ENCODE measurements around the gene RHOH. TPM values are rescaled to one million over a fixed set of nuclear protein-coding genes. Genes with fewer than 3 reads are reported as not detected.

RHOH gene
- total and polyA plus RNA-seq, 9 of the 15 experiments (the other 6 are each of a cell fraction or from before 2014, with no cell fraction given) = 14.3 to 37.7 (median 23.2) TPM

DNA sequence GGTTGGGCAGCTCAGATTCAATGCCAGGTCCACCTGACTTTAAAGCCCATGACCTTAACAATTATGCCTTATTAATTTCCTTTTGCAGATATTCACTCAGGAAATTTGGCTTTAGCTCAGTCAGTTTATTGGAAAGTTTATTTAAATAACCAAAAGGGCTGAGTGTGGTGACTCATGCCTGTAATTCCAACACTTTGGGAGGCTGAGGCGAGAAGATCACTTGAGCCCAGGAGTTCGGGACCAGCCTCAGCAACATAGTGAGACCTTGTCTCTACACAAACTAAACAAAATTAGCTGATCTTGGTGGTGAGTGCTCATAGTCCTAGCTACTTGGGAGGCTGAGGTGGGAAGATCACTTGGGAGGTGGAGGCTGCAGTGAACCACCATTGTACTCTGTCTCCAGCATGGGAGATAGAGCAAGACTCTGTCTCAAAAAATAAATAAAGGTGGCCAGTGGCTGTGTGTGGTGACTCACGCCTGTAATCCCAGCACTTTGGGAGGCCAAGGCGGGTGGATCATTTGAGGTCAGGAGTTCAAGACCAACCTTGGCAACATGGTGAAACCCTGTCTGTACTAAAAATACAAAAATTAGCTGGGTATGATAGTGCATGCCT, 43.3 kb downstream of the RHOH start (continued):
- TF ChIP-seq, protein P1, sequence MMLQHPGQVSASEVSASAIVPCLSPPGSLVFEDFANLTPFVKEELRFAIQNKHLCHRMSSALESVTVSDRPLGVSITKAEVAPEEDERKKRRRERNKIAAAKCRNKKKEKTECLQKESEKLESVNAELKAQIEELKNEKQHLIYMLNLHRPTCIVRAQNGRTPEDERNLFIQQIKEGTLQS (IDR thresholded peaks at IDR 0.05) = peak; percentile 49; the same call in 1 of the 2 replicates
- TF ChIP-seq, protein P1 (CRISPR knock-in tag; conservative IDR thresholded peaks at IDR 0.05) = no peak
- TF ChIP-seq FOXJ3 (CRISPR knock-in tag; IDR thresholded peaks at IDR 0.05) (no peak), ZBTB17 (CRISPR knock-in tag; IDR thresholded peaks at IDR 0.05) (no peak)

DNA sequence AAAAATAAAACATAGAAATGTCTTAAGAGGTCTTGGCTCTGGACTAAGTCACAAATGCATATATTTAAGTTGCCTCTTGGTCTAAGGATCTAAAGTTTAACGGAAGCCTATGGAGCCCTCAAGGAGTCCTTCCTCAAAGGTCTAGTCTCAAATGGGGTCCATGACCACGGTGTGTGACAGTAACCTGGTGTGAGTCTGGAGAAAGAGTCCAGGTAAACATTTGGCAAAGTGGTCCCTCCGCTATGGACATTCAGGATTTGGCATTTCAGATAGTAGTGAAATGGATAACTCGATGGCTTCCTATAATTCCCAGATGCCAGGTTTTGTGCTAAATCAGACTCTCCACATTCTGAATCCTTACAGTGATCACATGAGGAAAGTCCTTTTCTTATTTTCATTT, 44.2 kb downstream of the RHOH start:
- FAIRE-seq = no peak
- ATAC-seq = no peak
- Histone ChIP-seq H3K36me3 (ENCODE audit: control insufficient read depth, insufficient read depth, low read length) (peaks cover 56% of the 10 kb centered on the region), H3K9ac (ENCODE audit: insufficient read depth in 1 of 2, low read depth in 2 of 2, low read length in 2 of 2) (no peak overlapping the region), H3K79me2 (ENCODE audit: control insufficient read depth, insufficient read depth, low read length) (peaks cover 46% of the 10 kb centered on the region), H4K20me1 (replicated peaks; ENCODE audit: control insufficient read depth, insufficient read depth, low read length) (no peaks in the 10 kb centered on the region; the same call in 1 of the 2 replicates), H3K4me1 (replicated peaks in 1 of 2; ENCODE audit: control insufficient read depth in 2 of 2, insufficient read depth in 2 of 2, low read length in 2 of 2) (peaks cover 27 to 48% of the 10 kb centered on the region in 2 experiments), H3K9me1 (ENCODE audit: control insufficient read depth, insufficient read depth, low read length) (no peaks in the 10 kb centered on the region), H3K27ac (ENCODE audit: extremely low read depth, low read depth, low read length) (peak overlapping the region; percentile 47; the same call in 2 of the 3 replicates), H3K4me3 (no peak overlapping the region), H2AFZ (ENCODE audit: low read depth, low read length) (no peak overlapping the region), H3K27me3 (ENCODE audit: control insufficient read depth in 2 of 2, insufficient read depth in 2 of 2, low read length in 2 of 2) (no peaks in the 10 kb centered on the region), H3K9me3 (replicated peaks; ENCODE audit: control insufficient read depth, insufficient read depth, low read depth, low read length) (no peaks in the 10 kb centered on the region), H3K4me2 (ENCODE audit: insufficient read depth, low read length) (no peak overlapping the region)
- BruUV-seq (replicated peaks) = no TSS peak
- WGBS (ENCODE audit: insufficient coverage, low coverage, missing lambda C conversion rate) = 71% methylated on average over 4 of the region's 4 CpGs
- ChIA-PET POLR2A (interaction anchor here (1.1 kb wide), 1 partner anchor 10 kb away, joined by 4 read pairs; no protein-coding TSS in a partner anchor), CTCF (ENCODE audit: low intra/inter-chr PET ratio) (no interaction called here)
- in situ Hi-C loops (cut with MboI) (no loop called here), intact Hi-C loops (cut with micrococcal nuclease) (no loop called here)
- no peak for DNase-seq (ENCODE audit: extremely low read depth in 1 of 4, low spot score in 3 of 4)
- TF ChIP-seq, protein P2, sequence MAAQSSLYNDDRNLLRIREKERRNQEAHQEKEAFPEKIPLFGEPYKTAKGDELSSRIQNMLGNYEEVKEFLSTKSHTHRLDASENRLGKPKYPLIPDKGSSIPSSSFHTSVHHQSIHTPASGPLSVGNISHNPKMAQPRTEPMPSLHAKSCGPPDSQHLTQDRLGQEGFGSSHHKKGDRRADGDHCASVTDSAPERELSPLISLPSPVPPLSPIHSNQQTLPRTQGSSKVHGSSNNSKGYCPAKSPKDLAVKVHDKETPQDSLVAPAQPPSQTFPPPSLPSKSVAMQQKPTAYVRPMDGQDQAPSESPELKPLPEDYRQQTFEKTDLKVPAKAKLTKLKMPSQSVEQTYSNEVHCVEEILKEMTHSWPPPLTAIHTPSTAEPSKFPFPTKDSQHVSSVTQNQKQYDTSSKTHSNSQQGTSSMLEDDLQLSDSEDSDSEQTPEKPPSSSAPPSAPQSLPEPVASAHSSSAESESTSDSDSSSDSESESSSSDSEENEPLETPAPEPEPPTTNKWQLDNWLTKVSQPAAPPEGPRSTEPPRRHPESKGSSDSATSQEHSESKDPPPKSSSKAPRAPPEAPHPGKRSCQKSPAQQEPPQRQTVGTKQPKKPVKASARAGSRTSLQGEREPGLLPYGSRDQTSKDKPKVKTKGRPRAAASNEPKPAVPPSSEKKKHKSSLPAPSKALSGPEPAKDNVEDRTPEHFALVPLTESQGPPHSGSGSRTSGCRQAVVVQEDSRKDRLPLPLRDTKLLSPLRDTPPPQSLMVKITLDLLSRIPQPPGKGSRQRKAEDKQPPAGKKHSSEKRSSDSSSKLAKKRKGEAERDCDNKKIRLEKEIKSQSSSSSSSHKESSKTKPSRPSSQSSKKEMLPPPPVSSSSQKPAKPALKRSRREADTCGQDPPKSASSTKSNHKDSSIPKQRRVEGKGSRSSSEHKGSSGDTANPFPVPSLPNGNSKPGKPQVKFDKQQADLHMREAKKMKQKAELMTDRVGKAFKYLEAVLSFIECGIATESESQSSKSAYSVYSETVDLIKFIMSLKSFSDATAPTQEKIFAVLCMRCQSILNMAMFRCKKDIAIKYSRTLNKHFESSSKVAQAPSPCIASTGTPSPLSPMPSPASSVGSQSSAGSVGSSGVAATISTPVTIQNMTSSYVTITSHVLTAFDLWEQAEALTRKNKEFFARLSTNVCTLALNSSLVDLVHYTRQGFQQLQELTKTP (IDR thresholded peaks at IDR 0.05; ENCODE audit: low read depth in 1 of 2, partially characterized antibody in 2 of 2) = no peak

All from K562 (cell line).